Adrenal gland (tissue), 12 donors: ENCODE data around the gene SLC27A2. TPM values are rescaled to one million over a fixed set of nuclear protein-coding genes. Genes with fewer than 3 reads are reported as not detected.

Experiments
- DNase-seq, 7 donors: peaks; one replicate each; pipeline ENCODE4 v3.0.0-alpha.2; 2019 to 2020
- H3K27ac ChIP-seq, 5 donors: fragments of 200-600 bp; sonication (generic) in 4 of 5; 1 replicate in 3 of 5; 2 replicates in 2 of 5; pipeline versions ENCODE4 v1.5.1 to v1.8.0; 2016 to 2020; ENCODE audit warnings: mild to moderate bottlenecking in 1 of 5
- H3K27me3 ChIP-seq: fragments of 200-600 bp; 2 replicates; pipeline ENCODE4 v1.8.0; 2021
- H3K36me3 ChIP-seq, 2 donors: fragments of 200-600 bp; replicated peaks in 1 of 2; 1 replicate in 1 of 2; 2 replicates in 1 of 2; pipeline versions ENCODE4 v1.5.1 to v1.8.0; 2018 to 2022
- H3K4me1 ChIP-seq, 2 donors: fragments of 200-600 bp; replicated peaks in 1 of 2; 1 replicate in 1 of 2; 2 replicates in 1 of 2; pipeline versions ENCODE4 v1.5.1 to v1.8.0; 2018 to 2021
- H3K4me3 ChIP-seq, 4 donors: fragments of 200-600 bp; sonication (generic) in 3 of 4; one replicate each; pipeline ENCODE4 v1.5.1; 2016 to 2018
- H3K9me3 ChIP-seq, 3 donors: fragments of 200-600 bp; sonication (generic) in 1 of 3; replicated peaks in 1 of 3; 1 replicate in 2 of 3; 2 replicates in 1 of 3; pipeline versions ENCODE4 v1.5.1 to v1.8.0; 2016 to 2021
- CTCF ChIP-seq, 6 experiments: fragments of 450-650 bp in 4 of 6; fragments of 200-600 bp in 2 of 6; sonication (generic) in 1 of 6; IDR thresholded peaks; 1 replicate in 5 of 6; 2 replicates in 1 of 6; pipeline versions ENCODE4 v1.5.1 to v1.8.0; 2016 to 2021; ENCODE audit warnings: antibody characterized with exemption in 6 of 6, mild to moderate bottlenecking in 2 of 6, moderate library complexity in 1 of 6
- POLR2A ChIP-seq, 2 donors: fragments of 450-650 bp; IDR thresholded peaks; one replicate each; pipeline ENCODE4 v1.6.1; 2017; ENCODE audit warnings: antibody characterized with exemption in 2 of 2, mild to moderate bottlenecking in 2 of 2, moderate library complexity in 1 of 2
- WGBS, 4 donors: extraction: QIAGEN DNeasy Blood & Tissue Kit in 2 of 4; methylation state at CpG; one replicate each; pipeline versions ENCODE4 v1.1.5 to v1.1.7; 2013 to 2017; 5-methylcytosine and 5-hydroxymethylcytosine counted together
- intact Hi-C, 2 donors: fragments of 100-400 bp; cut with DNase I; formaldehyde crosslinking; loops; one replicate each; pipeline versions ENCODE4 v1.14.1 to v1.15.0; 2022 to 2023
- polyA plus RNA-seq, 3 donors: library from polyadenylated mRNA; stranded (reverse); fragments of 200-250 nt in 2 of 3; fragments of 350-450 nt in 1 of 3; fragmentation: Illumina TruSeq in 1 of 3; extraction: RNeasy Lipid Tissue Mini Kit (QIAGEN cat#74804) in 1 of 3; gene quantifications; one replicate each; pipeline ENCODE4 v1.2.3, GENCODE V29; 2013 to 2014
- total RNA-seq, 9 donors: library from RNA; depleted of rRNA in 4 of 9; stranded (reverse); fragments of >200 nt in 4 of 9; fragments of 120-200 nt in 1 of 9; fragmentation: NEBNext Ultra II Directional in 1 of 9; extraction: Animal tissue kit (Norgen Biotek cat#: 25700) in 1 of 9; gene quantifications; one replicate each; pipeline versions ENCODE4 v1.1.0 to v1.2.4, GENCODE V29; 2013 to 2023
- donor health status: healthy with polysubstance abuse.
- donor health status: Bipolar disorder and iron deficiency.
- donor health status: DM: yes; HTN: yes; CAD: no.
- donor health status: DM: no; HTN: no; CAD: no.
- donor health status: DM: no; HTN: no; CAD: no.
- donor health status: DM: yes; HTN: yes; CAD: no.

Gene SLC27A2
- total and polyA plus RNA-seq, 12 donors: 0.22 to 49.5 (median 22.5) TPM

- no peak overlapping the region for H3K4me3 ChIP-seq
- no peak overlapping the region for H3K27ac ChIP-seq
- no peak for DNase-seq
- intact Hi-C loops: no loop called here
- 80 to 95% (median 89%) methylated on average over 1 of the region's 1 CpG for WGBS, 4 donors
- H3K4me1 ChIP-seq: no peaks in the 10 kb centered on the region
- H3K36me3 ChIP-seq: no peaks in the 10 kb centered on the region
- H3K27me3 ChIP-seq: no peaks in the 10 kb centered on the region
- TF ChIP-seq POLR2A (IDR thresholded peaks at IDR 0.05) (no peak), CTCF (IDR thresholded peaks at IDR 0.05) (no peak)
- H3K9me3 ChIP-seq: no peaks in the 10 kb centered on the region
Observed at GRCh38 chr15:50225057-50225456, 43.1 kb downstream of the SLC27A2 start.

- no peaks in the 10 kb centered on the region for H3K27me3 ChIP-seq
- H3K36me3 ChIP-seq: no peaks in the 10 kb centered on the region
- no peak for DNase-seq
- H3K9me3 ChIP-seq: no peaks in the 10 kb centered on the region
- WGBS, 4 donors: 94 to 96% (median 96%) methylated on average over 3 of the region's 3 CpGs
- intact Hi-C loops: no loop called here
- no peak overlapping the region for H3K27ac ChIP-seq
- no peaks in the 10 kb centered on the region for H3K4me1 ChIP-seq
- TF ChIP-seq POLR2A (IDR thresholded peaks at IDR 0.05): no peak
- TF ChIP-seq CTCF (IDR thresholded peaks at IDR 0.05): no peak
- H3K4me3 ChIP-seq: no peak overlapping the region
Observed at GRCh38 chr15:50225938-50226337, 43.9 kb downstream of the SLC27A2 start.

GRCh38 chr15:50227076-50227475 is 45.1 kb downstream of the SLC27A2 start:
- no peak for TF ChIP-seq CTCF (IDR thresholded peaks at IDR 0.05)
- no peak for TF ChIP-seq POLR2A (IDR thresholded peaks at IDR 0.05)
- DNase-seq: no peak
- H3K36me3 ChIP-seq: no peaks in the 10 kb centered on the region
- 80 to 87% (median 84%) methylated on average over 5 of the region's 5 CpGs for WGBS, 4 donors
- H3K27me3 ChIP-seq: no peaks in the 10 kb centered on the region
- no peaks in the 10 kb centered on the region for H3K9me3 ChIP-seq
- H3K4me3 ChIP-seq: no peak overlapping the region
- H3K27ac ChIP-seq: no peak overlapping the region
- H3K4me1 ChIP-seq: no peaks in the 10 kb centered on the region
- intact Hi-C loops: no loop called here

GRCh38 chr15:50228866-50229265 is 46.9 kb downstream of the SLC27A2 start:
- H3K27me3 ChIP-seq: no peaks in the 10 kb centered on the region
- no peak overlapping the region for H3K27ac ChIP-seq
- H3K36me3 ChIP-seq: no peaks in the 10 kb centered on the region
- no peaks in the 10 kb centered on the region for H3K9me3 ChIP-seq
- 90 to 96% (median 95%) methylated on average over 3 of the region's 3 CpGs for WGBS, 4 donors
- DNase-seq: no peak
- intact Hi-C loops: no loop called here
- TF ChIP-seq CTCF (IDR thresholded peaks at IDR 0.05): no peak
- TF ChIP-seq POLR2A (IDR thresholded peaks at IDR 0.05): no peak
- no peaks in the 10 kb centered on the region for H3K4me1 ChIP-seq
- no peak overlapping the region for H3K4me3 ChIP-seq
